HG03095 (cell line): ENCODE measurements around the gene TGFB2.

Experiments used
- ATAC-seq: cut with Tn5 transposase; IDR thresholded peaks from one replicate; pipeline ENCODE4 v1.9.1; 2021; ENCODE audit warnings: moderate library complexity; ENCODE audit not compliant: unreplicated experiment

Gene TGFB2

GRCh38 chr1:218459878-218460711, 115.0 kb downstream of the TGFB2 start:
- ATAC-seq = no peak

GRCh38 chr1:218461351-218461750, 116.2 kb downstream of the TGFB2 start:
- no peak for ATAC-seq

GRCh38 chr1:218462116-218462515, 117.0 kb downstream of the TGFB2 start:
- no peak for ATAC-seq

- ATAC-seq = no peak
These were observed 117.5 kb downstream of the TGFB2 start for GRCh38 chr1:218462587-218462986.

- ATAC-seq = no peak
These were observed 118.3 kb downstream of the TGFB2 start for GRCh38 chr1:218463194-218464156.

- no peak for ATAC-seq
These were observed 119.7 kb downstream of the TGFB2 start for GRCh38 chr1:218464871-218465270.

GRCh38 chr1:218466341-218467010, 121.3 kb downstream of the TGFB2 start:
- ATAC-seq = no peak

GRCh38 chr1:218467101-218468072, 122.3 kb downstream of the TGFB2 start:
- ATAC-seq = no peak

- ATAC-seq = no peak
These were observed 123.6 kb downstream of the TGFB2 start for GRCh38 chr1:218468711-218469110.

- ATAC-seq = no peak
These were observed 127.7 kb downstream of the TGFB2 start for GRCh38 chr1:218472885-218473284.

- peak; percentile 60 for ATAC-seq
These were observed 128.4 kb downstream of the TGFB2 start for GRCh38 chr1:218473522-218473921.

- no peak for ATAC-seq
These were observed 129.0 kb downstream of the TGFB2 start for GRCh38 chr1:218474128-218474527.

- no peak for ATAC-seq
These were observed 130.1 kb downstream of the TGFB2 start for GRCh38 chr1:218475275-218475674.

GRCh38 chr1:218475699-218476098, 130.6 kb downstream of the TGFB2 start:
- no peak for ATAC-seq

- no peak for ATAC-seq
These were observed 131.2 kb downstream of the TGFB2 start for GRCh38 chr1:218476385-218476784.

- ATAC-seq = no peak
These were observed 133.2 kb downstream of the TGFB2 start for GRCh38 chr1:218478336-218478735.

- ATAC-seq = no peak
These were observed 134.4 kb downstream of the TGFB2 start for GRCh38 chr1:218479436-218480115.

GRCh38 chr1:218480137-218480536, 135.0 kb downstream of the TGFB2 start:
- no peak for ATAC-seq

- no peak for ATAC-seq
These were observed 135.5 kb downstream of the TGFB2 start for GRCh38 chr1:218480588-218481099.
